Vagina (tissue), 2 donors: Measurements from ENCODE around the gene FAF2. TPM values are rescaled to one million over a fixed set of nuclear protein-coding genes. Genes with fewer than 3 reads are reported as not detected.

Experiments used
- DNase-seq, 2 donors: peaks; one replicate each; pipeline ENCODE4 v3.0.0-alpha.2; 2017; ENCODE audit errors: extremely low spot score in 2 of 2
- H3K27ac ChIP-seq: fragments of 200-600 bp; sonication (generic); one replicate; pipeline ENCODE4 v1.5.1; 2019
- H3K27me3 ChIP-seq: fragments of 200-600 bp; sonication (generic); one replicate; pipeline ENCODE4 v1.5.1; 2019
- H3K36me3 ChIP-seq, 2 donors: fragments of 200-600 bp; sonication (generic); one replicate each; pipeline ENCODE4 v1.5.1; 2017 to 2019
- H3K4me1 ChIP-seq: fragments of 200-600 bp; sonication (generic); one replicate; pipeline ENCODE4 v1.5.1; 2019
- H3K4me3 ChIP-seq, 2 donors: fragments of 200-600 bp; sonication (generic); 1 replicate in 1 of 2; 2 replicates in 1 of 2; pipeline ENCODE4 v1.5.1; 2016 to 2019
- H3K9me3 ChIP-seq: fragments of 200-600 bp; sonication (generic); one replicate; pipeline ENCODE4 v1.5.1; 2019
- POLR2A ChIP-seq, 2 donors: fragments of 450-650 bp; IDR thresholded peaks; one replicate each; pipeline ENCODE4 v1.6.1; 2017; ENCODE audit warnings: antibody characterized with exemption in 2 of 2, mild to moderate bottlenecking in 2 of 2, moderate library complexity in 2 of 2
- POLR2AphosphoS5 ChIP-seq, 2 donors: sonication (generic); formaldehyde crosslinking; IDR thresholded peaks; one replicate each; pipeline ENCODE4 v1.9.0; 2017; ENCODE audit warnings: antibody characterized with exemption in 2 of 2, mild to moderate bottlenecking in 2 of 2, low read depth in 1 of 2; ENCODE audit not compliant: insufficient read depth in 1 of 2
- intact Hi-C: fragments of 100-400 bp; cut with DNase I; formaldehyde crosslinking; loops from one replicate; pipeline ENCODE4 v1.15.1; 2023
- total RNA-seq: library from RNA; depleted of rRNA; stranded (reverse); fragments of >200 nt; gene quantifications from one replicate; pipeline ENCODE4 v1.2.3, GENCODE V29; 2016
- TF ChIP-seq, protein P1 (sequence below), 3 experiments: fragments of 450-650 bp in 2 of 3; fragments of 200-600 bp in 1 of 3; sonication (generic) in 1 of 3; IDR thresholded peaks; one replicate each; pipeline ENCODE4 v1.5.1; 2017 to 2019; ENCODE audit warnings: antibody characterized with exemption in 3 of 3, mild to moderate bottlenecking in 2 of 3, moderate library complexity in 2 of 3

Gene FAF2
- total RNA-seq, 1 donor from 2014 or later: 25.3 TPM

DNA sequence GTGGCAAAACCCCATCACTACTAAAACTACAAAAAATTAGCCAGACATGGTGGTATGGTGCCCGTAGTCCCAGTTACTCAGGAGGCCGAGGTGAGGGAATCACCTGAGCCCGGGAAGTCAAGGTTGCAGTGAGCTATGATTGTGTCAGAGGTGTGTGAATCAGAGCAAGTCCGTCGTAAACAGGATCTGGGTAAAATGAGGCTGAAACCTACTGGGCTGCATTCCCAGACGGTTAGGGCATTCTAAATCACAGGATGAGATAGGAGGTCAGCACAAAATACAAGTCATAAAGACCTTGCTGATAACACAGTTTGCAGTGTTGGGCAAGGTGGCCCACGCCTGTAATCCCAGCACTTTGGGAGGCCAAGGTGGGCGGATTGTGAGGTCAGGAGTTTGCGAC lies 29.9 kb upstream of the FAF2 start:
- Histone ChIP-seq H3K9me3 (no peaks in the 10 kb centered on the region), H3K4me1 (peaks cover 32% of the 10 kb centered on the region), H3K4me3 (no peak overlapping the region), H3K27ac (no peak overlapping the region), H3K36me3 (no peaks in the 10 kb centered on the region), H3K27me3 (no peaks in the 10 kb centered on the region)
- intact Hi-C loops: loop anchor here (5.0 kb wide), 1 partner anchor 124 kb away; no protein-coding TSS in a partner anchor
- no peak for DNase-seq
- TF ChIP-seq, protein P1, sequence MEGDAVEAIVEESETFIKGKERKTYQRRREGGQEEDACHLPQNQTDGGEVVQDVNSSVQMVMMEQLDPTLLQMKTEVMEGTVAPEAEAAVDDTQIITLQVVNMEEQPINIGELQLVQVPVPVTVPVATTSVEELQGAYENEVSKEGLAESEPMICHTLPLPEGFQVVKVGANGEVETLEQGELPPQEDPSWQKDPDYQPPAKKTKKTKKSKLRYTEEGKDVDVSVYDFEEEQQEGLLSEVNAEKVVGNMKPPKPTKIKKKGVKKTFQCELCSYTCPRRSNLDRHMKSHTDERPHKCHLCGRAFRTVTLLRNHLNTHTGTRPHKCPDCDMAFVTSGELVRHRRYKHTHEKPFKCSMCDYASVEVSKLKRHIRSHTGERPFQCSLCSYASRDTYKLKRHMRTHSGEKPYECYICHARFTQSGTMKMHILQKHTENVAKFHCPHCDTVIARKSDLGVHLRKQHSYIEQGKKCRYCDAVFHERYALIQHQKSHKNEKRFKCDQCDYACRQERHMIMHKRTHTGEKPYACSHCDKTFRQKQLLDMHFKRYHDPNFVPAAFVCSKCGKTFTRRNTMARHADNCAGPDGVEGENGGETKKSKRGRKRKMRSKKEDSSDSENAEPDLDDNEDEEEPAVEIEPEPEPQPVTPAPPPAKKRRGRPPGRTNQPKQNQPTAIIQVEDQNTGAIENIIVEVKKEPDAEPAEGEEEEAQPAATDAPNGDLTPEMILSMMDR (IDR thresholded peaks at IDR 0.05): no peak
- TF ChIP-seq POLR2A (IDR thresholded peaks at IDR 0.05) (no peak), POLR2AphosphoS5 (IDR thresholded peaks at IDR 0.05; ENCODE audit: insufficient read depth in 1 of 2, low read depth in 1 of 2) (no peak)

DNA sequence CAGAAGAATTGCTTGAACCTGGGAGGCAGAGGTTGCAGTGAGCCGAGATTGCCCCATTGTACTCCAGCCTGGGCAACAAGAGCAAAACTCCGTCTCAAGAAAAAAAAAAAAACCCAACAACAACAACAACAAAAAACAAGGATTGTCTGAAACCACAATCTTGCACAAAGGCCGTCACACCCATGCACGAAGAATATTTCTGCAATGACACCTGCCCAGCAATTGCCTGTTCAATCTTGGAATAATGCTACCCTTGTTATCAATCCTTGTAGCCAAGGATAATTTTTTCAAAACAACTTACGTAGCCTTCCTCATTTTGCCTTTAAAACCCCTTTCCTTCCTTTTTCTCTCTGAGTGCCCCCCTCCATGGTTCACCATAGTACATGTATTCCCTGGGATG lies 28.1 kb upstream of the FAF2 start:
- TF ChIP-seq POLR2A (IDR thresholded peaks at IDR 0.05): no peak
- no peak for TF ChIP-seq POLR2AphosphoS5 (IDR thresholded peaks at IDR 0.05; ENCODE audit: insufficient read depth in 1 of 2, low read depth in 1 of 2)
- TF ChIP-seq, protein P1 (IDR thresholded peaks at IDR 0.05): no peak
- Histone ChIP-seq H3K36me3 (no peaks in the 10 kb centered on the region), H3K27me3 (no peaks in the 10 kb centered on the region), H3K4me3 (no peak overlapping the region), H3K9me3 (no peaks in the 10 kb centered on the region), H3K27ac (no peak overlapping the region), H3K4me1 (peaks cover 14% of the 10 kb centered on the region)
- intact Hi-C loops: no loop called here
- no peak for DNase-seq

DNA sequence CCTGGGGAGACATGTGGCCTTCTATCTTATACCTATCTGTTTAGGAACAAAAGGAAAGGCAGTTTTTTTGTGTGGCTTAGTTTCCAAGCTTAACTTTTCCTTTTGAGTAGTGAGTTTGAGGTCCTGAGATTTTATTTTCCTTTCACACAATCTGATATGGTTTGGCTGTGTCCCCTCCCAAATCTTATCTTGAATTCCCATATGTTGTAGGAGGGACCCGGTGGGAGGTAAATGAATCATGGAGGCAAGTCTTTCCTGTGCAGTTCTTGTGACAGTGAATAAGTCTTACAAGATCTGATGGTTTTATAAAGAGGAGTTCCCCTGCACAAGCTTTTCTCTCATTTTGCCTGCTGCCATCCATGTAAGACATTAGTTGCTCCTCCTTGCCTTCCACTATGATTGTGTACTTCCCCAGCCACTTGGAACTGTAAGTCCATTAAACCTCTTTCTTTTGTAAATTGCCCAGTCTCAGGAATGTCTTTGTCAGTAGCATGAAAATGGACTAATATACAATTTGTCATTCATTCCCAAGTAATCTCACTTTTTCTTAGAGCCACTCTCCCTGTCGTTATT lies 27.1 kb upstream of the FAF2 start:
- intact Hi-C loops: no loop called here
- Histone ChIP-seq H3K4me3 (no peak overlapping the region), H3K9me3 (no peaks in the 10 kb centered on the region), H3K4me1 (peaks cover 8% of the 10 kb centered on the region), H3K27me3 (no peaks in the 10 kb centered on the region), H3K36me3 (no peaks in the 10 kb centered on the region), H3K27ac (no peak overlapping the region)
- TF ChIP-seq POLR2AphosphoS5 (IDR thresholded peaks at IDR 0.05; ENCODE audit: insufficient read depth in 1 of 2, low read depth in 1 of 2) (no peak), POLR2A (IDR thresholded peaks at IDR 0.05) (no peak)
- TF ChIP-seq, protein P1 (IDR thresholded peaks at IDR 0.05): no peak
- no peak for DNase-seq

DNA sequence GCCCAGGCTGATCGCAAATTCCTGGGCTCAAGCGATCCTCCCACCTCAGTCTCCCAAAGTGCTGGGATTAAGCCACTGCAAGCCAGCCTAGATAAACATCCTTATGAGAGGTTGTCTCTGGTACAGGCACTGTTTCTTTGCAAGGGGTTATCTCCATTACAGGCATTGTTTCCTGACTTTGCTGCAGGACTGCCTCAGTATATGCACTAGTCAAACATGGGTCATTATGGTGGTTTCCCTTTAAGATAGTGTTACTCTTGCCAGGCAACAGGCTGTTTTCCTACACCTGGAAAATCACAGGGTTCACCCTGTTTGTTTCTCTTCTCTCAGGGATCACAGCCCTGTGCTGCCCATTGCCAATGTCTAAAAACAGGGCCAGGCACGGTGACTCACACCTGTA lies 24.0 kb upstream of the FAF2 start:
- no peaks in the 10 kb centered on the region for H3K36me3 ChIP-seq
- TF ChIP-seq, protein P1 (IDR thresholded peaks at IDR 0.05): no peak
- TF ChIP-seq POLR2AphosphoS5 (IDR thresholded peaks at IDR 0.05; ENCODE audit: insufficient read depth in 1 of 2, low read depth in 1 of 2) (no peak), POLR2A (IDR thresholded peaks at IDR 0.05) (no peak)
- no peak overlapping the region for H3K4me3 ChIP-seq
- no peaks in the 10 kb centered on the region for H3K27me3 ChIP-seq
- no peak overlapping the region for H3K27ac ChIP-seq
- no peak for DNase-seq
- no peaks in the 10 kb centered on the region for H3K9me3 ChIP-seq
- intact Hi-C loops: no loop called here
- no peaks in the 10 kb centered on the region for H3K4me1 ChIP-seq

DNA sequence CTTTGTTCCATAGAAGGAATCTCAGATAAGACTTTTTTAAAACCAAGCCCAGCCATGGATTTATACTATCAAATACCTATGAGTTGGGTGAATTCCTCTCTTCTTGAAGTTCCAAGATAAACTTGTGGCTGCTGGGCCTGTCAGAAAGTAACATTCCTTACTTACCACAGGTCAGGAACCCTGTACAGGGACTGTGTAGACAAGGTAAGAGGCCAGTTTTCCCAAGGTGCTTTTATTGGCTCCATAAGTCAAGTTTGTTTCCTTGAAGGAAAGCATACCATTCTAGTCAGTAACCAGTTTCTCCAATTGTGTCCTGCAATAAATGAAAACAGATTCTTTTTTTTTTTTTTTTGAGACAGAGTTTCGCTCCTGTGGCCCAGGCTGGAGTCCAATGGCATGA lies 23.0 kb upstream of the FAF2 start:
- no peak for DNase-seq
- Histone ChIP-seq H3K36me3 (no peaks in the 10 kb centered on the region), H3K4me1 (no peaks in the 10 kb centered on the region), H3K9me3 (no peaks in the 10 kb centered on the region), H3K27me3 (no peaks in the 10 kb centered on the region), H3K4me3 (no peak overlapping the region), H3K27ac (no peak overlapping the region)
- intact Hi-C loops: no loop called here
- TF ChIP-seq POLR2AphosphoS5 (IDR thresholded peaks at IDR 0.05; ENCODE audit: insufficient read depth in 1 of 2, low read depth in 1 of 2) (no peak), POLR2A (IDR thresholded peaks at IDR 0.05) (no peak)
- TF ChIP-seq, protein P1 (IDR thresholded peaks at IDR 0.05): no peak
